ENCODE results near the gene PRDM5. TPM values are rescaled to one million over a fixed set of nuclear protein-coding genes. Genes with fewer than 3 reads are reported as not detected.

Gene PRDM5
- polyA plus RNA-seq, 1 donor (not counting 4 experiments of a cell fraction or from before 2014, with no cell fraction given) = 3.6 TPM

DNA sequence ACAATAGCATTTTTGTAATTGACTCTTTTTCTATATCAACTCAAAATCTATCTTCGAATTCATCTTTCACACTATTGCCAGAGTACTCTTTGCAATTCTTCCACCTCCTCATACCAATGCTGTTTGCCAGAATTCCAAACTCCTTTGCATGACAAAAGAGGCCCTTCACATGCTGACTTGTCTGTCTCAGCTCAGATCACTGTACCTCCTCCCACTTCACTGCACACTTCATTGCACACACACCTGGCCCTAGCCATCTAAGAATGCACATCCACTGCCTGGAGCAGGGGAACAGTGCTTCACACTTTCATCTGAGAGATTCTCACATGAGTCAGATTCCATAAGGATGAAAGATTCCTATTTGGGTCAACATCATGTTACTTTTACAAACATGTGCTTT is 56.5 kb downstream of the PRDM5 start:
- Histone ChIP-seq H2AFZ (ENCODE audit: control insufficient read depth, low read length) (no peak overlapping the region), H3K9me3 (ENCODE audit: control insufficient read depth, low read depth, low read length) (no peaks in the 10 kb centered on the region), H4K20me1 (ENCODE audit: control insufficient read depth, extremely low read depth, insufficient read depth, low read length) (no peaks in the 10 kb centered on the region), H3K27me3 (ENCODE audit: control insufficient read depth, extremely low read depth, insufficient read depth, low read length) (no peaks in the 10 kb centered on the region), H3K4me1 (ENCODE audit: control insufficient read depth, extremely low read depth, insufficient read depth, low read length) (no peaks in the 10 kb centered on the region), H3K4me3 (ENCODE audit: control insufficient read depth in 2 of 3, extremely low read depth in 1 of 3, insufficient read depth in 2 of 3, low read depth in 1 of 3, low read length in 3 of 3) (no peak overlapping the region), H3K9me1 (ENCODE audit: control insufficient read depth, extremely low read depth, insufficient read depth, low read length) (peaks cover 5% of the 10 kb centered on the region), H3K4me2 (ENCODE audit: control insufficient read depth, extremely low read depth, insufficient read depth, low read depth, low read length) (no peak overlapping the region), H3K36me3 (ENCODE audit: control insufficient read depth in 2 of 2, extremely low read depth in 1 of 2, insufficient read depth in 2 of 2, low read length in 2 of 2) (no peaks in the 10 kb centered on the region), H3K9ac (ENCODE audit: control insufficient read depth, extremely low read depth, insufficient read depth, low read length) (no peak overlapping the region), H3K79me2 (ENCODE audit: control insufficient read depth, insufficient read depth, low read length) (no peaks in the 10 kb centered on the region), H3K27ac (ENCODE audit: control insufficient read depth, insufficient read depth, low read length) (no peak overlapping the region)
- DNase-seq (ENCODE audit: low read depth, low spot score) = peak; percentile 9
- dilution Hi-C loops (cut with MboI; ENCODE audit: extremely low pct_ligation_motif_present, low sequenced_read_pairs) = no loop called here
- FAIRE-seq = no peak
- TF ChIP-seq, protein P1, sequence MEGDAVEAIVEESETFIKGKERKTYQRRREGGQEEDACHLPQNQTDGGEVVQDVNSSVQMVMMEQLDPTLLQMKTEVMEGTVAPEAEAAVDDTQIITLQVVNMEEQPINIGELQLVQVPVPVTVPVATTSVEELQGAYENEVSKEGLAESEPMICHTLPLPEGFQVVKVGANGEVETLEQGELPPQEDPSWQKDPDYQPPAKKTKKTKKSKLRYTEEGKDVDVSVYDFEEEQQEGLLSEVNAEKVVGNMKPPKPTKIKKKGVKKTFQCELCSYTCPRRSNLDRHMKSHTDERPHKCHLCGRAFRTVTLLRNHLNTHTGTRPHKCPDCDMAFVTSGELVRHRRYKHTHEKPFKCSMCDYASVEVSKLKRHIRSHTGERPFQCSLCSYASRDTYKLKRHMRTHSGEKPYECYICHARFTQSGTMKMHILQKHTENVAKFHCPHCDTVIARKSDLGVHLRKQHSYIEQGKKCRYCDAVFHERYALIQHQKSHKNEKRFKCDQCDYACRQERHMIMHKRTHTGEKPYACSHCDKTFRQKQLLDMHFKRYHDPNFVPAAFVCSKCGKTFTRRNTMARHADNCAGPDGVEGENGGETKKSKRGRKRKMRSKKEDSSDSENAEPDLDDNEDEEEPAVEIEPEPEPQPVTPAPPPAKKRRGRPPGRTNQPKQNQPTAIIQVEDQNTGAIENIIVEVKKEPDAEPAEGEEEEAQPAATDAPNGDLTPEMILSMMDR (optimal IDR thresholded peaks at IDR 0.05 in 1 of 3, IDR thresholded peaks at IDR 0.05 in 1 of 3, conservative IDR thresholded peaks at IDR 0.05 in 1 of 3; ENCODE audit: extremely low read depth in 1 of 3, insufficient read depth in 2 of 3, low read length in 3 of 3) = no peak
- no peak for TF ChIP-seq EZH2 (IDR thresholded peaks at IDR 0.05; ENCODE audit: low read length)

DNA sequence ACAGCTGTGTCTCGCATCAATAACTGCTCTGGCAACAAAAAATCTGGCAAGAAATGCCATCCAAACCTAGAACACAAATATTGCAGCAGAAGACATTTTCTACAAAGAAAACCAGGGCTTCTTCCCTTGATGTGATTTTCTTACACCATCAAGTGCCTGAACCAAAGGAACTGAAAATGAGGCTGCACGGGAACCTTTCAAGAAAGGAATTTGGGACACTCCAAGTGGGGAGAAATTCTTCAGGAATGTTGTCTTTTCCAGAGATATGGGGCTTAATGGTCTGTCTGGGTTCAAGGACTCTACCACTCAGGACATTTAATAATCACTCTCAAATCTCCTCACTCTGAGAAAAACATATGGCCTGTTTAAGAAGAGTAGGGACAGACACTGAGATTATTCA is 57.6 kb downstream of the PRDM5 start:
- dilution Hi-C loops (cut with MboI; ENCODE audit: extremely low pct_ligation_motif_present, low sequenced_read_pairs) = no loop called here
- FAIRE-seq = no peak

More for the DNA sequence above, 57.6 kb downstream of the PRDM5 start:
- TF ChIP-seq, protein P1 (optimal IDR thresholded peaks at IDR 0.05 in 1 of 3, IDR thresholded peaks at IDR 0.05 in 1 of 3, conservative IDR thresholded peaks at IDR 0.05 in 1 of 3; ENCODE audit: extremely low read depth in 1 of 3, insufficient read depth in 2 of 3, low read length in 3 of 3) = no peak
- no peak for TF ChIP-seq EZH2 (IDR thresholded peaks at IDR 0.05; ENCODE audit: low read length)
- Histone ChIP-seq H3K9me1 (ENCODE audit: control insufficient read depth, extremely low read depth, insufficient read depth, low read length) (peaks cover 2% of the 10 kb centered on the region), H3K27ac (ENCODE audit: control insufficient read depth, insufficient read depth, low read length) (no peak overlapping the region), H3K36me3 (ENCODE audit: control insufficient read depth in 2 of 2, extremely low read depth in 1 of 2, insufficient read depth in 2 of 2, low read length in 2 of 2) (no peaks in the 10 kb centered on the region), H2AFZ (ENCODE audit: control insufficient read depth, low read length) (no peak overlapping the region), H3K27me3 (ENCODE audit: control insufficient read depth, extremely low read depth, insufficient read depth, low read length) (no peaks in the 10 kb centered on the region), H3K4me2 (ENCODE audit: control insufficient read depth, extremely low read depth, insufficient read depth, low read depth, low read length) (no peak overlapping the region), H3K9ac (ENCODE audit: control insufficient read depth, extremely low read depth, insufficient read depth, low read length) (no peak overlapping the region), H3K4me3 (ENCODE audit: control insufficient read depth in 2 of 3, extremely low read depth in 1 of 3, insufficient read depth in 2 of 3, low read depth in 1 of 3, low read length in 3 of 3) (no peak overlapping the region), H4K20me1 (ENCODE audit: control insufficient read depth, extremely low read depth, insufficient read depth, low read length) (no peaks in the 10 kb centered on the region), H3K79me2 (ENCODE audit: control insufficient read depth, insufficient read depth, low read length) (no peaks in the 10 kb centered on the region), H3K9me3 (ENCODE audit: control insufficient read depth, low read depth, low read length) (no peaks in the 10 kb centered on the region), H3K4me1 (ENCODE audit: control insufficient read depth, extremely low read depth, insufficient read depth, low read length) (no peaks in the 10 kb centered on the region)
- DNase-seq (ENCODE audit: low read depth, low spot score) = no peak

All from keratinocyte (primary cell).